ENCODE results near the gene LIN7B.
"Not testable (repeated sequence)": the region's sequence is repeated elsewhere in the genome, so short reads cannot be mapped to it uniquely, and the experiment has no call there.

The LIN7B gene

GRCh38 chr19:49119411-49120324 is 5.5 kb downstream of the LIN7B start, which contains the start of gene PPFIA3:
Gene PPFIA3, plus strand, starts transcription at chr19:49119544. Its CDS starts 8,330 bp downstream, at chr19:49127874.
- DNase-seq (ENCODE audit: low spot score): no peak

GRCh38 chr19:49120325-49120683 is 6.1 kb downstream of the LIN7B start:
- DNase-seq (ENCODE audit: low spot score): no peak

- DNase-seq (ENCODE audit: low spot score): no peak
These were observed 6.7 kb downstream of the LIN7B start for GRCh38 chr19:49120868-49121267.

GRCh38 chr19:49121841-49122240 is 7.7 kb downstream of the LIN7B start:
- DNase-seq (ENCODE audit: low spot score): not testable (repeated sequence)

GRCh38 chr19:49123285-49123684 is 9.1 kb downstream of the LIN7B start:
- not testable (repeated sequence) for DNase-seq (ENCODE audit: low spot score)

- no peak for DNase-seq (ENCODE audit: low spot score)
These were observed 11.0 kb downstream of the LIN7B start for GRCh38 chr19:49125025-49125731.

- no peak for DNase-seq (ENCODE audit: low spot score)
These were observed 12.4 kb downstream of the LIN7B start for GRCh38 chr19:49126575-49126974.

GRCh38 chr19:49127225-49127624 is 13.1 kb downstream of the LIN7B start:
- not testable (repeated sequence) for DNase-seq (ENCODE audit: low spot score)

GRCh38 chr19:49127674-49128544 is 13.7 kb downstream of the LIN7B start:
- DNase-seq (ENCODE audit: low spot score): peak; percentile 96

- no peak for DNase-seq (ENCODE audit: low spot score)
These were observed 14.5 kb downstream of the LIN7B start for GRCh38 chr19:49128545-49129237.

- no peak for DNase-seq (ENCODE audit: low spot score)
These were observed 15.0 kb downstream of the LIN7B start for GRCh38 chr19:49129238-49129583.

GRCh38 chr19:49130325-49130724 is 16.2 kb downstream of the LIN7B start:
- no peak for DNase-seq (ENCODE audit: low spot score)

- DNase-seq (ENCODE audit: low spot score): peak; percentile 44
These were observed 18.9 kb downstream of the LIN7B start for GRCh38 chr19:49132974-49133609.

- DNase-seq (ENCODE audit: low spot score): peak; percentile 31
These were observed 19.7 kb downstream of the LIN7B start for GRCh38 chr19:49133621-49134454.

GRCh38 chr19:49135686-49136085 is 21.5 kb downstream of the LIN7B start:
- no peak for DNase-seq (ENCODE audit: low spot score)

GRCh38 chr19:49136771-49137171 is 22.6 kb downstream of the LIN7B start:
- no peak for DNase-seq (ENCODE audit: low spot score)

GRCh38 chr19:49140951-49141350 is 26.8 kb downstream of the LIN7B start:
- DNase-seq (ENCODE audit: low spot score): no peak

GRCh38 chr19:49141352-49141751 is 27.2 kb downstream of the LIN7B start:
- DNase-seq (ENCODE audit: low spot score): no peak

- peak; percentile 40 for DNase-seq (ENCODE audit: low spot score)
These were observed 28.7 kb downstream of the LIN7B start for GRCh38 chr19:49142866-49143335.

Measured in CD4-positive, alpha-beta T cell treated with Interleukin-6 at 100 ng/mL for 8 hours (primary cell).